ENCODE results near the gene USE1. TPM values are rescaled to one million over a fixed set of nuclear protein-coding genes. Genes with fewer than 3 reads are reported as not detected.
A peak's percentile ranks its signal among the peaks of the same experiment; 100 is the strongest.

Gene USE1
- total RNA-seq, 1 experiment from 2014 or later = 11.8 TPM

DNA sequence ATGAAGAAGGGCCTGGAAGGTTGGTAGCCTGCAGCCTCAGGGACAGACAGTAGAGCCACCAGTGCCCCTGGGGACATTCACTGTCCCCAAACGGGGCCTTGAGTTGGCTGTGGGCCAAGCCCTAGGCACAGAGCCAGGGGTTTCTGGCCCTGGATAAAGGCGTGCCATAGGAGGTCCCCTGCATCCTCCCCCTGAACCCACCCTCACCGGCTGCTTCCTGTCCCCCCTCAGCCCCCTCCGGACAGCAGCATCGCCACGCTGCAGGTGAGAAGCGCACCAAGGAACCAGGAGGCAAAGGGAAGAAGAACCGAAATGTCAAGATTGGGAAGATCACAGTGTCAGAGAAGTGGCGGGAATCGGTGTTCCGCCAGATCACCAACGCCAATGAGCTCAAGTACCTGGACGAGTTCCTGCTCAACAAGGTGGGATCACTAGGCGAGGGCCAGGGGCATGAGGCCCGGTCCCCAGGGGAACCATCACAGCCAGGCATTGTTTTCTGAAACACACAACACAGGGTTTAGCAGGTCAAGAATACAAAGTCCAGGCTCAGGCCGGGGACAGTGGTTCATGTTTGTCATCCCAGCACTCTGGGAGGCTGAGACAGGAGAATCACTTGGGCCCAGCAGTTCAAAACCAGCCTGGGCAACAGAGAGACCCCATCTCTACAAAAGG lies 14.6 kb upstream of the USE1 start:
- Mint-ChIP-seq H3K27ac (ENCODE audit: unreplicated experiment) (no peak overlapping the region), H3K4me1 (ENCODE audit: low read depth, unreplicated experiment) (no peaks in the 10 kb centered on the region), H3K4me3 (ENCODE audit: low read depth, unreplicated experiment) (no peak overlapping the region), H3K9me3 (ENCODE audit: low read depth, unreplicated experiment) (peaks cover 3% of the 10 kb centered on the region), H3K36me3 (ENCODE audit: insufficient read depth, unreplicated experiment) (peaks cover 38% of the 10 kb centered on the region), H3K27me3 (ENCODE audit: unreplicated experiment) (no peaks in the 10 kb centered on the region)
- CTCF ChIA-PET = no interaction called here
- no TSS peak for BruUV-seq (replicated peaks)
- intact Hi-C loops (cut with micrococcal nuclease; ENCODE audit: unreplicated experiment) = no loop called here
- TF ChIP-seq, protein P1, sequence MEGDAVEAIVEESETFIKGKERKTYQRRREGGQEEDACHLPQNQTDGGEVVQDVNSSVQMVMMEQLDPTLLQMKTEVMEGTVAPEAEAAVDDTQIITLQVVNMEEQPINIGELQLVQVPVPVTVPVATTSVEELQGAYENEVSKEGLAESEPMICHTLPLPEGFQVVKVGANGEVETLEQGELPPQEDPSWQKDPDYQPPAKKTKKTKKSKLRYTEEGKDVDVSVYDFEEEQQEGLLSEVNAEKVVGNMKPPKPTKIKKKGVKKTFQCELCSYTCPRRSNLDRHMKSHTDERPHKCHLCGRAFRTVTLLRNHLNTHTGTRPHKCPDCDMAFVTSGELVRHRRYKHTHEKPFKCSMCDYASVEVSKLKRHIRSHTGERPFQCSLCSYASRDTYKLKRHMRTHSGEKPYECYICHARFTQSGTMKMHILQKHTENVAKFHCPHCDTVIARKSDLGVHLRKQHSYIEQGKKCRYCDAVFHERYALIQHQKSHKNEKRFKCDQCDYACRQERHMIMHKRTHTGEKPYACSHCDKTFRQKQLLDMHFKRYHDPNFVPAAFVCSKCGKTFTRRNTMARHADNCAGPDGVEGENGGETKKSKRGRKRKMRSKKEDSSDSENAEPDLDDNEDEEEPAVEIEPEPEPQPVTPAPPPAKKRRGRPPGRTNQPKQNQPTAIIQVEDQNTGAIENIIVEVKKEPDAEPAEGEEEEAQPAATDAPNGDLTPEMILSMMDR (IDR thresholded peaks at IDR 0.05; ENCODE audit: unreplicated experiment) = no peak
- no peak for DNase-seq

DNA sequence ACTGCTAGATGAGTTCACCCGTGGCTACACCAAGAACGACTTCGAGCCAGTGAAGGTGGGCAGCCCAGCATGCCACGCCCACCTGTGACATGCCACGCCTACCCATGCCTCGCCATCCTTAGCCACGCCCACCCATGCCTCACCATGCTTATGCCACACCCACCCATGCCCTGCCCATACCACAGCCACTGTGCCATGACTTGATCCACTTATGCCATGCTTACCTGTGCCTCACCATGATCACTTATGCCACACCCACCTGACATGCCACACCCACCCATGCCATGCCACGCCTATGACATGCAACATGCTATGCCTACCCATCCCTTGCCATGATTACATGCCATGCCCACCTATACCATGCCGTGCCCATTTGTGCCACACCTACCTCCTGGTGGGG lies 12.9 kb upstream of the USE1 start:
- Mint-ChIP-seq H3K27me3 (ENCODE audit: unreplicated experiment) (no peaks in the 10 kb centered on the region), H3K4me3 (ENCODE audit: low read depth, unreplicated experiment) (no peak overlapping the region), H3K4me1 (ENCODE audit: low read depth, unreplicated experiment) (no peaks in the 10 kb centered on the region), H3K27ac (ENCODE audit: unreplicated experiment) (no peak overlapping the region), H3K9me3 (ENCODE audit: low read depth, unreplicated experiment) (no peaks in the 10 kb centered on the region), H3K36me3 (ENCODE audit: insufficient read depth, unreplicated experiment) (peaks cover 35% of the 10 kb centered on the region)
- no peak for DNase-seq
- CTCF ChIA-PET = no interaction called here
- intact Hi-C loops (cut with micrococcal nuclease; ENCODE audit: unreplicated experiment) = no loop called here
- TF ChIP-seq, protein P1 (IDR thresholded peaks at IDR 0.05; ENCODE audit: unreplicated experiment) = no peak
- BruUV-seq (replicated peaks) = no TSS peak

DNA sequence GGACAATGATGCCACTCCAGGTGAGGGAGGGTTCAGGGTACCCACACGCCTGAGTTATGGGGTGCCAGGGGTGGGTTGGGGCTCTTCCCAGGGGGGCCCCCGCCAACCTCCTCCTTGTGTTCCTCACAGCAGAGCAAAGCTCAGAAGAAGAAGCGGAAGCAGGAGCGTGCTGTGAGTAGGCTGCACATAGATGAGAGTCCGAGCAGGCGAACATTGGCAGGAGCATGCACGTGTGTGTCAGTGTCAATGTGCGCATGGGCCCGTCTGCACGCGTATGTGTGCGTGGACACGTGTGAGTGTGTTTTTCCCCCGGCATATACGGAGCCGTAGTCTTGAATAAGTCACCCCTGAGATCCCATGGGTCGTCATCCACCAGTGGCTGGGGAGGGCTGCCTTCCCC lies 12.4 kb upstream of the USE1 start:
- H3K36me3 Mint-ChIP-seq (ENCODE audit: insufficient read depth, unreplicated experiment) = peaks cover 30% of the 10 kb centered on the region
- no peak for DNase-seq
- H3K4me1 Mint-ChIP-seq (ENCODE audit: low read depth, unreplicated experiment) = no peaks in the 10 kb centered on the region
- CTCF ChIA-PET = no interaction called here
- no peaks in the 10 kb centered on the region for H3K9me3 Mint-ChIP-seq (ENCODE audit: low read depth, unreplicated experiment)
- no TSS peak for BruUV-seq (replicated peaks)
- H3K27me3 Mint-ChIP-seq (ENCODE audit: unreplicated experiment) = no peaks in the 10 kb centered on the region
- intact Hi-C loops (cut with micrococcal nuclease; ENCODE audit: unreplicated experiment) = no loop called here
- no peak overlapping the region for H3K27ac Mint-ChIP-seq (ENCODE audit: unreplicated experiment)
- H3K4me3 Mint-ChIP-seq (ENCODE audit: low read depth, unreplicated experiment) = no peak overlapping the region
- TF ChIP-seq, protein P1 (IDR thresholded peaks at IDR 0.05; ENCODE audit: unreplicated experiment) = no peak

DNA sequence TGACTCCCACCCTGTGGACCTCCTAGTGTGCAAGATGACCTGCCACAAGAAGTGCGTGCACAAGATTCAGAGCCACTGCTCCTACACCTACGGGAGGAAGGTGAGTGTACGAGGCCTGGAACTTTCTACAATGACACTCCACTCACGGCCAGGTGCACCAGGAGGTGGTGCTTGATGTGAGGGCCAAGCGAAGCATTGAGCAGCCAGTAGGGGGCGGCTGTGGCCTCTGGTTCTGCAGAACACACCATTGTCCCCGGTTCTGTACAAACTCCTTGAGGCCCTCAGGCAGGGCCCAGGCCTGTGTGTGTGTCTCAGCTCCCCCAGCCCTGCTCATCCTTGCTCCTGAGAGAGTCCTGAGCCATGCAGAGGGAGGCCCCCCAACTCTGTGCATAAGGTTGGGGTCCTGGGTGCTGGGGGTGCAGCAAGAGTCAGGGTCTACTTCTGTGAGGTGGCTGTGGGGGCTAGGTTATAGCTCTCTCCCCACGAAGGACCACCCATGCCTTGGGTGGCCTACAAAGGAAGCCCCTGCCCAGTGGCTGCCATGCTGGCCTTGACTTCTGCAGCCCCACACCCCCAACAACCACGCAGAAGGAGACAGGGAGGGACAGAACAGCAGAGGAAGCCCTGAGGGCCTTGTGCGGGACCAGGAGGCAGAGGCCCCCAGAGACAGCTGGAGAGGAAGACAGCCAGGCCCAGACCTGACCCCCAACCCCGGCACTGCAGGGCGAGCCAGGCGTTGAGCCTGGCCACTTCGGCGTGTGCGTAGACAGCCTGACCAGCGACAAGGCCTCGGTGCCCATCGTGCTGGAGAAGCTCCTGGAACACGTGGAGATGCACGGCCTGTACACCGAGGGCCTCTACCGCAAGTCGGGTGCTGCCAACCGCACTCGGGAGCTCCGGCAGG lies 9.7 kb upstream of the USE1 start:
- Mint-ChIP-seq H3K4me1 (ENCODE audit: low read depth, unreplicated experiment) (no peaks in the 10 kb centered on the region), H3K27ac (ENCODE audit: unreplicated experiment) (no peak overlapping the region), H3K27me3 (ENCODE audit: unreplicated experiment) (no peaks in the 10 kb centered on the region), H3K36me3 (ENCODE audit: insufficient read depth, unreplicated experiment) (peaks cover 35% of the 10 kb centered on the region), H3K9me3 (ENCODE audit: low read depth, unreplicated experiment) (no peaks in the 10 kb centered on the region), H3K4me3 (ENCODE audit: low read depth, unreplicated experiment) (no peak overlapping the region)
- intact Hi-C loops (cut with micrococcal nuclease; ENCODE audit: unreplicated experiment) = loop anchor here (5.0 kb wide), 1 partner anchor 77 kb away; the partner anchor contains the start of gene ANKLE1
- TF ChIP-seq, protein P1 (IDR thresholded peaks at IDR 0.05; ENCODE audit: unreplicated experiment) = peak; percentile 55
- DNase-seq = peak; percentile 64
- CTCF ChIA-PET = no interaction called here
- BruUV-seq (replicated peaks) = no TSS peak
